ENCODE results near the gene KICS2.

Gene KICS2

DNA sequence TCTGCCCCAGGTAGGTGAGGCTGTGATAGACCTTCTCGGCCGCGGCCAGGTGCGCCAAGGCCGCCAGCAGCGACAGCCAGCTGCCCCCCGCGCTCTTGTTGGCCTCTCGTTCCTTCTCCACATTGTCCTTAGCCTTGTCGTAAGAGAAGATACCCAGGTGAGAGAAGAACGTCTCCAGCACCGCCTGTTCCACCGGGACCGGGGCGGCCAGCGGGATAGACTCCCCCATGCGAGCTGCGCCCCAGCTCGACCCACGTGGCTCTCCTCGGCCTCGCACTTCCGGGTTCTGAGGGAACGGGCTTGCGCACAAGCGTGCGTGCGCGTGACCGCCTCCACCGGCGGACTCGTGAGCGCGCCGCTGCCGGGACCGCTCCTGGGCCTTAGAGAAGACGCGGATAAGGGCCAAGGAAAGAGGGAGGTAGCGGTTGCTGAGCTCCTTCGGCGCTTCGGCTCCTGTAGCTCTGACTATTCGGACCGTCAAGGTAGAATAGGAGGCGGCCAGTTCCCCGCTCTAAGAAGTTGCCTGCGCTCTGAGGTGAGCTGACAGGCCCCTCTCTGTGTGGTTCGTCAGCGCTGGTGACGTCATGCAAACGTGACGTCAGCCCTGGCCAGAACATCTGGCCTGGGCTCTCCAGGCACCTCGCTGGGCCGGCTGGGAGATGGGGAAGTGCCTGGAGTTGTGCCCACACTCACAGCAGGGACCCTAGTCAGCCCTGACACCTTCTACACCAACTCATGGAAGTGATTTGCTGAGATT lies at the start of gene KICS2:
TSS of gene KICS2 (minus strand) at position 288 of the 757 bp plus-strand sequence. CDS start at position 229, 59 bp downstream.
- H3K27ac ChIP-seq (ENCODE audit: low read depth, low read length) = peak within 1 kb of the TSS; percentile 94
- H3K9ac ChIP-seq (ENCODE audit: low read length) = peak within 1 kb of the TSS; percentile 89
- H3K4me1 ChIP-seq (ENCODE audit: control insufficient read depth, insufficient read depth, low read length) = peaks cover 5% of the 10 kb centered on the region
- peak within 1 kb of the TSS; percentile 97 for H3K4me3 ChIP-seq (ENCODE audit: low read length)
- H3K36me3 ChIP-seq (ENCODE audit: control insufficient read depth, insufficient read depth, low read length) = no peaks in the 10 kb centered on the region
- H3K27me3 ChIP-seq (ENCODE audit: control insufficient read depth, insufficient read depth, low read length) = no peaks in the 10 kb centered on the region

GRCh38 chr12:64270411-64270810 lies 48.3 kb upstream of the KICS2 start:
- Histone ChIP-seq H3K4me1 (ENCODE audit: control insufficient read depth, insufficient read depth, low read length) (no peaks in the 10 kb centered on the region), H3K4me3 (ENCODE audit: low read length) (no peak overlapping the region), H3K27me3 (ENCODE audit: control insufficient read depth, insufficient read depth, low read length) (no peaks in the 10 kb centered on the region), H3K9ac (ENCODE audit: low read length) (no peak overlapping the region), H3K36me3 (ENCODE audit: control insufficient read depth, insufficient read depth, low read length) (no peaks in the 10 kb centered on the region), H3K27ac (ENCODE audit: low read depth, low read length) (no peak overlapping the region)

DNA sequence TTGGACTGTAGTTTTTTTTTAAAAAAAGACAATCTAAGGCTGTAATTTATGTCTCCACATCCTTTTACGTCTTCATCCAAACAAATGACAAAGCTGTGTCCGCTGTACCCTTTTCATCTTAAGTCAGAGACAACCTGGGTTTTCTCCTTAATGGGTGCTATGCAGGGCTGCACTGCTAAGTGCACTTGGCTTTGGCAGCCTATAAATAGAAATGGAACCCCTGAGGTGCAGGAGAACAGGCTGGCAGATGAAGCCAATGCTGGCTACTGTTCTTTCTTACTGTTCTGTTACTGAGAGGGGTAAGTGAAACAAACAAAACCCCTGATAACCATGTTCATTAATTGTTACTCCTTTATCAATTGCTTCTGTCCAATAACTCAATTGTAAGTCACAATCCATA lies 47.1 kb upstream of the KICS2 start:
- no peak overlapping the region for H3K4me3 ChIP-seq (ENCODE audit: low read length)
- no peaks in the 10 kb centered on the region for H3K36me3 ChIP-seq (ENCODE audit: control insufficient read depth, insufficient read depth, low read length)
- no peaks in the 10 kb centered on the region for H3K4me1 ChIP-seq (ENCODE audit: control insufficient read depth, insufficient read depth, low read length)
- H3K27ac ChIP-seq (ENCODE audit: low read depth, low read length) = no peak overlapping the region
- H3K27me3 ChIP-seq (ENCODE audit: control insufficient read depth, insufficient read depth, low read length) = no peaks in the 10 kb centered on the region
- H3K9ac ChIP-seq (ENCODE audit: low read length) = no peak overlapping the region

- H3K9ac ChIP-seq (ENCODE audit: low read length) = no peak overlapping the region
These were observed 46.3 kb upstream of the KICS2 start for GRCh38 chr12:64268409-64268808.

DNA sequence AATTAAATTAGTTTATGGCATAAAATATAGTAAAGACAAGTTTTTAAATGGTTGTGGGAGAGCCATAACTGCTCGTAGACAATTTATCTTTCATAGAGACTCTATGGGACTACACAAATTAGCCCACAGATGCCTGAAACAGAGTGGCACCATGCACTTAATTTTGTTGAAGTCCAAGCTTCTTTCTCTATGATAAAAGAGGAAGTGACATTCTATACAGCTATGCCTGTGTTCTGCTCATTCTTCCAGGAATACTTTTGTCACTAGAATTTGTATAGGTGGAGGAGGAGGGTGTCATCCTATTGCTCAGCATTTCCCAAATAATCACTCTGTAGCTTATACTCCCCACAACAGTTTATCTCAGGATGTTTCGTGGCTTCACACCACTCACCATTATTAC lies 43.7 kb upstream of the KICS2 start:
- no peak overlapping the region for H3K9ac ChIP-seq (ENCODE audit: low read length)
- H3K4me3 ChIP-seq (ENCODE audit: low read length) = no peak overlapping the region
- H3K27ac ChIP-seq (ENCODE audit: low read depth, low read length) = no peak overlapping the region
- no peaks in the 10 kb centered on the region for H3K4me1 ChIP-seq (ENCODE audit: control insufficient read depth, insufficient read depth, low read length)
- no peaks in the 10 kb centered on the region for H3K27me3 ChIP-seq (ENCODE audit: control insufficient read depth, insufficient read depth, low read length)
- H3K36me3 ChIP-seq (ENCODE audit: control insufficient read depth, insufficient read depth, low read length) = no peaks in the 10 kb centered on the region

More at GRCh38 chr12:64268409-64268808, 46.3 kb upstream of the KICS2 start:
- Histone ChIP-seq H3K27me3 (ENCODE audit: control insufficient read depth, insufficient read depth, low read length) (no peaks in the 10 kb centered on the region), H3K4me1 (ENCODE audit: control insufficient read depth, insufficient read depth, low read length) (no peaks in the 10 kb centered on the region), H3K36me3 (ENCODE audit: control insufficient read depth, insufficient read depth, low read length) (no peaks in the 10 kb centered on the region), H3K27ac (ENCODE audit: low read depth, low read length) (no peak overlapping the region), H3K4me3 (ENCODE audit: low read length) (no peak overlapping the region)

DNA sequence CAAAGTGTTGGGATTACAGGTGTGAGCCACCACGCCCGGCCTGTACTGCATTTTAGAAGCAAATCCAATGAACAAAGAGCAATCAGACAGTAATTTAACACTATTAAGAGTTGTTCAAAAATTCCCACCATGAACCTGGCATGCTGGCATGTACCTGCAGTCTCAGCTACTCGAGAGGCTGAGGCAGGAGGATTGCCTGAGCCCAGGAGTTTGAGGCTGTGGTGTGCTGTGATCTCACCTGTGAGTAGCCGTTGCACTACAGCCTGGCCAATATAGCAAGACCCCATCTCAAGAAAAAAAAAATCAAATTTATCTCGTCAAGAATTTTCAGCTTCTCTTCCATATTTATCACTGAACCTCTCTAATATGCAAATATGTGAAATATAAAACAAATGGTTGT lies 39.7 kb upstream of the KICS2 start:
- Histone ChIP-seq H3K27ac (ENCODE audit: low read depth, low read length) (no peak overlapping the region), H3K4me3 (ENCODE audit: low read length) (no peak overlapping the region), H3K4me1 (ENCODE audit: control insufficient read depth, insufficient read depth, low read length) (no peaks in the 10 kb centered on the region), H3K36me3 (ENCODE audit: control insufficient read depth, insufficient read depth, low read length) (no peaks in the 10 kb centered on the region), H3K27me3 (ENCODE audit: control insufficient read depth, insufficient read depth, low read length) (no peaks in the 10 kb centered on the region), H3K9ac (ENCODE audit: low read length) (no peak overlapping the region)

DNA sequence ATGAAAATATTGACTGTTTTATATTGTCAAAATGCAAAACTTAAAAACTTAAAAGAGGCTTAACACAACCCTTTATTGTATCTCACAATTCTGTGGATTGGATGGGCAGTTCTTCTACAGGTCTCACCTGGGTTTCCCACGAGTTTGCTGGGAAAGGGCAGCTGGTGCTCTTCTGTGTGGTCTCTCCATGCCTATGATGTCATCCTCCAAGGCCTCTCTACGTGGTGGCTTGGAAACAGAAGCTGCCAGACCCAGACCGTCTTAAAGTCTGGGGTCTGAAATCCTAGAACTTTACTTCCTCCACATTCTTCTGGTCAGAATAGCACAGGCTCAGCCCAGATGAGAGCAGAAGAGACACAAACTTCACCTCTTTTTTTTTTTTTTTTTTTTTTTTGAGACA lies 36.5 kb upstream of the KICS2 start:
- H3K9ac ChIP-seq (ENCODE audit: low read length) = no peak overlapping the region
- H3K36me3 ChIP-seq (ENCODE audit: control insufficient read depth, insufficient read depth, low read length) = no peaks in the 10 kb centered on the region
- no peaks in the 10 kb centered on the region for H3K4me1 ChIP-seq (ENCODE audit: control insufficient read depth, insufficient read depth, low read length)
- H3K4me3 ChIP-seq (ENCODE audit: low read length) = no peak overlapping the region
- H3K27me3 ChIP-seq (ENCODE audit: control insufficient read depth, insufficient read depth, low read length) = no peaks in the 10 kb centered on the region
- H3K27ac ChIP-seq (ENCODE audit: low read depth, low read length) = no peak overlapping the region

DNA sequence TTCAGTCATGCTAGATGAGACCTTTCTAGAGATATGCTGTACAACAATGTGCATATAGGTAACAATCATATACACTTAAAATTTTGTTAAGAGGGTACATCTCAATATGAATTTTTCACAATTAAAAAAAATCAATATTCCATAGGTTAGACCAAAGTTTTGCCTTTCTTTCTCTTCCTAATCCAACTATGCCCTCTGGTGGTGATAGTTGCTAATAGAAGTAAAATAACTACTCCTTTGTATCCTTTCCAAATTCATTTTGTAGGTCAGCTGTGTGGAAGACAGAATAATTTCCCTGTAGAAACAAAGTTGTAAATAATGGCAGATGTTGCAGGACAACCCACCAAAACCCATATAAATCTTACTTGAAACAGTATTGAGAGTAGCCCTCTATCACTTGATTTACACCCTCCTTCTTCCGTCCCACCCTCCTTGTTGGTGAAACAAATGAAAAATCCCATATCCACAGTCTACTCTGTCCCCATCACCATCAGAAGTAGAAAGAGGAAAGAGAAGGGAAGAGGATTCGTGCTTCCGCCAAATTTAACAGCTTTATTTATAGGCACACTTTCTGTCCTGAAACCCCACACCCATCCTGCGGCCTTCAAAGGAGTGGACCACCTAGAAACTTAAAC lies 34.2 kb upstream of the KICS2 start:
- H3K27ac ChIP-seq (ENCODE audit: low read depth, low read length) = no peak overlapping the region
- H3K36me3 ChIP-seq (ENCODE audit: control insufficient read depth, insufficient read depth, low read length) = no peaks in the 10 kb centered on the region
- H3K27me3 ChIP-seq (ENCODE audit: control insufficient read depth, insufficient read depth, low read length) = no peaks in the 10 kb centered on the region
- H3K4me1 ChIP-seq (ENCODE audit: control insufficient read depth, insufficient read depth, low read length) = no peaks in the 10 kb centered on the region
- no peak overlapping the region for H3K4me3 ChIP-seq (ENCODE audit: low read length)
- H3K9ac ChIP-seq (ENCODE audit: low read length) = no peak overlapping the region

DNA sequence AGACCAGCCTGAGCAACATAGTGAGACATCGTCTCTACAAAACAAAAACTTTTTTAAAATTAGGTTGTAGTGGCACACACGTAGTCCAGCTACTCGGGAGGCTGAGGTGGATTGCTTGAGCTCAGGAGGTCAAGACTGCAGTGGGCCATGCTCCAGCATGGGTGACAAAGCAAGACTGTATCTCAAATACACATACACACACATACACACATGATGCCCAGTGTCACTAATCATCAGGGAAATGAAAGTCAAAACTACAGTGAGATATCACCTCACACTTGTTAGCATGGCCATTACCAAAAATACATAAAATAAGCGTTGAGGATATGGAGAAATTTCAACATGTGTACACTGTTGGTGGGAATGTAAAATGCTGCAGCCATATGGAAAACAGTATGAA lies 33.2 kb upstream of the KICS2 start:
- no peaks in the 10 kb centered on the region for H3K27me3 ChIP-seq (ENCODE audit: control insufficient read depth, insufficient read depth, low read length)
- no peaks in the 10 kb centered on the region for H3K4me1 ChIP-seq (ENCODE audit: control insufficient read depth, insufficient read depth, low read length)
- H3K27ac ChIP-seq (ENCODE audit: low read depth, low read length) = no peak overlapping the region
- no peak overlapping the region for H3K4me3 ChIP-seq (ENCODE audit: low read length)
- H3K36me3 ChIP-seq (ENCODE audit: control insufficient read depth, insufficient read depth, low read length) = no peaks in the 10 kb centered on the region
- no peak overlapping the region for H3K9ac ChIP-seq (ENCODE audit: low read length)

GRCh38 chr12:64253356-64253755 lies 31.3 kb upstream of the KICS2 start:
- H3K9ac ChIP-seq (ENCODE audit: low read length) = no peak overlapping the region
- no peaks in the 10 kb centered on the region for H3K27me3 ChIP-seq (ENCODE audit: control insufficient read depth, insufficient read depth, low read length)
- no peak overlapping the region for H3K27ac ChIP-seq (ENCODE audit: low read depth, low read length)
- H3K36me3 ChIP-seq (ENCODE audit: control insufficient read depth, insufficient read depth, low read length) = no peaks in the 10 kb centered on the region
- H3K4me1 ChIP-seq (ENCODE audit: control insufficient read depth, insufficient read depth, low read length) = no peaks in the 10 kb centered on the region
- H3K4me3 ChIP-seq (ENCODE audit: low read length) = no peak overlapping the region

GRCh38 chr12:64252681-64253080 lies 30.6 kb upstream of the KICS2 start:
- Histone ChIP-seq H3K27ac (ENCODE audit: low read depth, low read length) (no peak overlapping the region), H3K4me3 (ENCODE audit: low read length) (no peak overlapping the region), H3K4me1 (ENCODE audit: control insufficient read depth, insufficient read depth, low read length) (no peaks in the 10 kb centered on the region), H3K9ac (ENCODE audit: low read length) (no peak overlapping the region), H3K27me3 (ENCODE audit: control insufficient read depth, insufficient read depth, low read length) (no peaks in the 10 kb centered on the region), H3K36me3 (ENCODE audit: control insufficient read depth, insufficient read depth, low read length) (no peaks in the 10 kb centered on the region)

- no peaks in the 10 kb centered on the region for H3K36me3 ChIP-seq (ENCODE audit: control insufficient read depth, insufficient read depth, low read length)
- H3K27me3 ChIP-seq (ENCODE audit: control insufficient read depth, insufficient read depth, low read length) = no peaks in the 10 kb centered on the region
- H3K27ac ChIP-seq (ENCODE audit: low read depth, low read length) = no peak overlapping the region
- no peak overlapping the region for H3K9ac ChIP-seq (ENCODE audit: low read length)
- H3K4me1 ChIP-seq (ENCODE audit: control insufficient read depth, insufficient read depth, low read length) = no peaks in the 10 kb centered on the region
- no peak overlapping the region for H3K4me3 ChIP-seq (ENCODE audit: low read length)
These were observed 21.7 kb upstream of the KICS2 start for GRCh38 chr12:64243809-64244208.

GRCh38 chr12:64240781-64241180 lies 18.7 kb upstream of the KICS2 start:
- Histone ChIP-seq H3K36me3 (ENCODE audit: control insufficient read depth, insufficient read depth, low read length) (no peaks in the 10 kb centered on the region), H3K27ac (ENCODE audit: low read depth, low read length) (no peak overlapping the region), H3K4me1 (ENCODE audit: control insufficient read depth, insufficient read depth, low read length) (no peaks in the 10 kb centered on the region), H3K4me3 (ENCODE audit: low read length) (no peak overlapping the region), H3K27me3 (ENCODE audit: control insufficient read depth, insufficient read depth, low read length) (no peaks in the 10 kb centered on the region), H3K9ac (ENCODE audit: low read length) (no peak overlapping the region)
